PC-3 (cell line): ENCODE measurements around the gene MDH1B. TPM values are rescaled to one million over a fixed set of nuclear protein-coding genes. Genes with fewer than 3 reads are reported as not detected.

Experiments
- ATAC-seq: fragments of 200-7000 bp; cut with Tn5 transposase; 2 replicates; pipeline ENCODE4 v1.9.1; 2020; ENCODE audit warnings: mild to moderate bottlenecking, moderate library complexity
- BruUV-seq: library from RNA; stranded (reverse); fragments of 400-500 nt; replicated peaks from 2 replicates; lab custom pipeline; 2021; lab: Mats Ljungman, UMichigan
- CTCF ChIA-PET: fragments of 300-600 bp; sonication (Branson Sonifier 250); formaldehyde crosslinking; loops from one replicate; lab custom pipeline; 2022; ENCODE audit warnings: antibody characterized with exemption; lab: Charles Lee
- POLR2A ChIA-PET: fragments of 300-600 bp; sonication (Branson Sonifier 250); formaldehyde crosslinking; loops from one replicate; lab custom pipeline; 2022; ENCODE audit warnings: antibody characterized with exemption; ENCODE audit not compliant: unreplicated experiment; lab: Charles Lee
- DNase-seq: peaks from one replicate; pipeline ENCODE4 v3.0.0-alpha.2; 2015
- H2AFZ ChIP-seq: fragments of 300-600 bp; sonication (generic); 2 replicates; pipeline ENCODE4 v1.6.0; 2016; ENCODE audit warnings: antibody characterized with exemption, low read length
- H3F3A ChIP-seq: fragments of 300-600 bp; sonication (generic); one replicate; pipeline ENCODE4 v1.6.0; 2017; ENCODE audit warnings: antibody characterized with exemption, low read length, control low read depth, mild to moderate bottlenecking; ENCODE audit not compliant: unreplicated experiment
- H3K27ac ChIP-seq: fragments of 300-600 bp; sonication (generic); 2 replicates; pipeline ENCODE4 v1.5.1; 2016; ENCODE audit warnings: mild to moderate bottlenecking, low read length
- H3K27me3 ChIP-seq: fragments of 300-600 bp; sonication (generic); 2 replicates; pipeline ENCODE4 v1.6.1; 2016; ENCODE audit warnings: low read length, mixed read lengths
- H3K36me3 ChIP-seq: fragments of 300-600 bp; sonication (generic); 2 replicates; pipeline ENCODE4 v1.6.1; 2016; ENCODE audit warnings: low read depth, mixed run types, low read length, mixed read lengths
- H3K4me1 ChIP-seq: fragments of 300-600 bp; sonication (generic); 2 replicates; pipeline ENCODE4 v1.5.1; 2016; ENCODE audit warnings: low read length; ENCODE audit not compliant: insufficient read depth
- H3K4me2 ChIP-seq: fragments of 300-600 bp; sonication (generic); 2 replicates; pipeline ENCODE4 v1.6.0; 2016; ENCODE audit warnings: low read length
- H3K4me3 ChIP-seq: fragments of 300-600 bp; sonication (generic); 2 replicates; pipeline ENCODE4 v1.5.1; 2016; ENCODE audit warnings: mild to moderate bottlenecking, low read length, mixed read lengths
- H3K79me2 ChIP-seq: fragments of 300-600 bp; sonication (generic); 2 replicates; pipeline ENCODE4 v1.6.1; 2017; ENCODE audit warnings: low read length, mixed read lengths
- H3K9ac ChIP-seq: fragments of 300-600 bp; sonication (generic); 2 replicates; pipeline ENCODE4 v1.6.0; 2016; ENCODE audit warnings: mild to moderate bottlenecking, low read length
- H3K9me2 ChIP-seq: fragments of 300-600 bp; sonication (generic); replicated peaks from 2 replicates; pipeline ENCODE4 v1.6.1; 2016; ENCODE audit warnings: mixed run types, low read length, mixed read lengths
- H3K9me3 ChIP-seq: fragments of 300-600 bp; sonication (generic); 2 replicates; pipeline ENCODE4 v1.6.1; 2016; ENCODE audit warnings: low read length, mixed read lengths
- H4K20me1 ChIP-seq: fragments of 300-600 bp; sonication (generic); 2 replicates; pipeline ENCODE4 v1.6.1; 2016; ENCODE audit warnings: low read length, mixed read lengths
- CTCF ChIP-seq: fragments of 300-600 bp; sonication (generic); conservative IDR thresholded peaks from 2 replicates; pipeline ENCODE4 v1.5.1; 2017; ENCODE audit warnings: antibody characterized with exemption, low read depth, mild to moderate bottlenecking, low read length
- EZH2 ChIP-seq: fragments of 300-600 bp; sonication (generic); IDR thresholded peaks from one replicate; pipeline ENCODE4 v1.6.1; 2017; ENCODE audit warnings: antibody characterized with exemption, mild to moderate bottlenecking, low read length; ENCODE audit not compliant: unreplicated experiment
- EZH2phosphoT487 ChIP-seq: fragments of 300-600 bp; sonication (generic); IDR thresholded peaks from 2 replicates; pipeline ENCODE4 v1.6.1; 2018; ENCODE audit warnings: mild to moderate bottlenecking, antibody characterized with exemption, low read length, borderline replicate concordance
- intact Hi-C: fragments of 100-400 bp; cut with micrococcal nuclease; formaldehyde crosslinking; loops from 2 replicates; pipeline ENCODE4 v1.9.0; 2023
- total RNA-seq: library from RNA; depleted of rRNA; stranded (reverse); fragments of >200 nt; gene quantifications from 2 replicates; pipeline ENCODE4 v1.2.3, GENCODE V29; 2014

The MDH1B gene
- total RNA-seq, 1 experiment from 2014 or later, result 0.40 TPM

GRCh38 chr2:206756816-206757215, 8.3 kb downstream of the MDH1B start:
- no peaks in the 10 kb centered on the region for H3K4me1 ChIP-seq
- H3K27me3 ChIP-seq, result peaks cover 63% of the 10 kb centered on the region
- ATAC-seq (no peak), DNase-seq (no peak)
- no peak overlapping the region for H3K4me2 ChIP-seq
- no peaks in the 10 kb centered on the region for H3K9me2 ChIP-seq
- TF ChIP-seq EZH2phosphoT487, result no peak
- H3K27ac ChIP-seq, result no peak overlapping the region
- POLR2A ChIA-PET, result no interaction called here
- BruUV-seq, result no TSS peak
- H2AFZ ChIP-seq, result no peak overlapping the region
- intact Hi-C loops, result no loop called here
- no peaks in the 10 kb centered on the region for H3K36me3 ChIP-seq
- no peak overlapping the region for H3K4me3 ChIP-seq
- H3F3A ChIP-seq, result no peaks in the 10 kb centered on the region
- no peaks in the 10 kb centered on the region for H4K20me1 ChIP-seq
- CTCF ChIA-PET, result no interaction called here
- no peaks in the 10 kb centered on the region for H3K9me3 ChIP-seq
- H3K79me2 ChIP-seq, result no peaks in the 10 kb centered on the region
- H3K9ac ChIP-seq, result no peak overlapping the region

GRCh38 chr2:206740800-206741199, 24.3 kb downstream of the MDH1B start:
- Histone ChIP-seq H2AFZ (no peak overlapping the region), H3K4me3 (no peak overlapping the region), H3K4me1 (no peaks in the 10 kb centered on the region), H3K36me3 (no peaks in the 10 kb centered on the region), H4K20me1 (no peaks in the 10 kb centered on the region), H3K9me3 (no peaks in the 10 kb centered on the region), H3F3A (no peaks in the 10 kb centered on the region), H3K27ac (no peak overlapping the region), H3K79me2 (no peaks in the 10 kb centered on the region), H3K9ac (no peak overlapping the region), H3K4me2 (no peak overlapping the region), H3K27me3 (peaks cover 8% of the 10 kb centered on the region), H3K9me2 (no peaks in the 10 kb centered on the region)
- TF ChIP-seq EZH2 (no peak), EZH2phosphoT487 (no peak), CTCF (no peak)
- ChIA-PET CTCF (no interaction called here), POLR2A (no interaction called here)
- no TSS peak for BruUV-seq
- DNase-seq, result peak; percentile 17
- no peak for ATAC-seq
- intact Hi-C loops, result no loop called here

- H3K9me3 ChIP-seq, result no peaks in the 10 kb centered on the region
- CTCF ChIA-PET, result no interaction called here
- TF ChIP-seq EZH2phosphoT487, result no peak
- no peak for TF ChIP-seq EZH2
- TF ChIP-seq CTCF, result no peak
Observed at GRCh38 chr2:206739271-206739670, 25.9 kb downstream of the MDH1B start.

More at GRCh38 chr2:206739271-206739670, 25.9 kb downstream of the MDH1B start:
- Histone ChIP-seq H2AFZ (no peak overlapping the region), H3K9me2 (no peaks in the 10 kb centered on the region), H3K4me2 (no peak overlapping the region), H3K79me2 (no peaks in the 10 kb centered on the region), H3F3A (no peaks in the 10 kb centered on the region), H3K36me3 (no peaks in the 10 kb centered on the region), H3K4me1 (no peaks in the 10 kb centered on the region), H3K27me3 (no peaks in the 10 kb centered on the region; the same call in none of the 2 replicates), H3K9ac (no peak overlapping the region), H4K20me1 (no peaks in the 10 kb centered on the region), H3K27ac (no peak overlapping the region), H3K4me3 (no peak overlapping the region)
- ATAC-seq (no peak), DNase-seq (no peak)
- intact Hi-C loops, result no loop called here
- POLR2A ChIA-PET, result no interaction called here
- no TSS peak for BruUV-seq
